SK-N-MC (cell line): ENCODE results near the gene CTSS.
A peak's percentile ranks its signal among the peaks of the same experiment; 100 is the strongest.

Experiments used
- DNase-seq: peaks from one replicate; pipeline ENCODE4 v3.0.0-alpha.2; 2011; ENCODE audit warnings: low read depth, low spot score
- H3K27ac ChIP-seq: fragments of 200-600 bp; sonication (generic); 2 replicates; pipeline ENCODE4 v1.5.1; 2016; ENCODE audit warnings: mixed run types
- H3K36me3 ChIP-seq: fragments of 200-600 bp; sonication (generic); 2 replicates; pipeline ENCODE4 v1.6.1; 2017; ENCODE audit warnings: antibody characterized with exemption, low read length, mixed read lengths; ENCODE audit not compliant: insufficient read depth
- H3K4me3 ChIP-seq: fragments of 200-600 bp; sonication (generic); 2 replicates; pipeline ENCODE4 v1.5.1; 2016
- H3K9ac ChIP-seq: fragments of 200-600 bp; sonication (generic); 2 replicates; pipeline ENCODE4 v1.8.0; 2017; ENCODE audit warnings: mixed run types, mixed read lengths; ENCODE audit not compliant: insufficient read length
- H3K9me3 ChIP-seq: fragments of 200-600 bp; sonication (generic); 2 replicates; pipeline ENCODE4 v1.6.1; 2017; ENCODE audit warnings: low read depth, mild to moderate bottlenecking, antibody characterized with exemption, low read length, moderate library complexity, mixed read lengths
- EZH2 ChIP-seq: fragments of 200-600 bp; sonication (generic); IDR thresholded peaks from one replicate; pipeline ENCODE4 v1.6.1; 2017; ENCODE audit warnings: antibody characterized with exemption
- FOXP2 ChIP-seq: optimal IDR thresholded peaks from 2 replicates; pipeline ENCODE3; 2011; ENCODE audit warnings: mild to moderate bottlenecking, moderate library complexity; ENCODE audit not compliant: insufficient read depth; ENCODE audit errors: extremely low read length, control extremely low read depth
- POLR2AphosphoS5 ChIP-seq: IDR thresholded peaks from 2 replicates; pipeline ENCODE4 v1.6.1; 2012; ENCODE audit warnings: mild to moderate bottlenecking, low read depth, low read length, borderline replicate concordance

CTSS gene

GRCh38 chr1:150764617-150765101 lies 919 bp downstream of the CTSS start:
- Histone ChIP-seq H3K27ac (peak overlapping the region; percentile 98), H3K36me3 (no peaks in the 10 kb centered on the region), H3K9me3 (no peaks in the 10 kb centered on the region; the same call in 1 of the 2 replicates), H3K9ac (peak overlapping the region; percentile 63), H3K4me3 (peak overlapping the region; percentile 79)
- no peak for TF ChIP-seq EZH2
- TF ChIP-seq FOXP2 = no peak
- no peak for TF ChIP-seq POLR2AphosphoS5
- DNase-seq = peak; percentile 45

- DNase-seq = no peak
Observed at GRCh38 chr1:150763018-150763417, 2.6 kb downstream of the CTSS start.

GRCh38 chr1:150762552-150762951 lies 3.0 kb downstream of the CTSS start:
- TF ChIP-seq FOXP2 = no peak
- no peak for TF ChIP-seq EZH2
- no peak for TF ChIP-seq POLR2AphosphoS5
- DNase-seq = no peak
- Histone ChIP-seq H3K9ac (no peak overlapping the region), H3K36me3 (no peaks in the 10 kb centered on the region), H3K9me3 (no peaks in the 10 kb centered on the region; the same call in 1 of the 2 replicates), H3K4me3 (no peak overlapping the region), H3K27ac (no peak overlapping the region)

More at GRCh38 chr1:150763018-150763417, 2.6 kb downstream of the CTSS start:
- TF ChIP-seq POLR2AphosphoS5 (no peak), EZH2 (no peak), FOXP2 (no peak)
- Histone ChIP-seq H3K9ac (no peak overlapping the region), H3K36me3 (no peaks in the 10 kb centered on the region), H3K27ac (no peak overlapping the region), H3K4me3 (no peak overlapping the region), H3K9me3 (no peaks in the 10 kb centered on the region; the same call in 1 of the 2 replicates)

- Histone ChIP-seq H3K27ac (no peak overlapping the region), H3K4me3 (no peak overlapping the region), H3K9me3 (no peaks in the 10 kb centered on the region; the same call in 1 of the 2 replicates), H3K36me3 (no peaks in the 10 kb centered on the region), H3K9ac (no peak overlapping the region)
- no peak for DNase-seq
- no peak for TF ChIP-seq FOXP2
- TF ChIP-seq POLR2AphosphoS5 = no peak
- no peak for TF ChIP-seq EZH2
Observed at GRCh38 chr1:150761801-150762200, 3.8 kb downstream of the CTSS start.

- H3K4me3 ChIP-seq = no peak overlapping the region
- H3K9ac ChIP-seq = no peak overlapping the region
- DNase-seq = no peak
- H3K27ac ChIP-seq = no peak overlapping the region
- H3K9me3 ChIP-seq = no peaks in the 10 kb centered on the region; the same call in 1 of the 2 replicates
- H3K36me3 ChIP-seq = no peaks in the 10 kb centered on the region
- no peak for TF ChIP-seq POLR2AphosphoS5
- TF ChIP-seq FOXP2 = no peak
- TF ChIP-seq EZH2 = no peak
Observed at GRCh38 chr1:150760013-150760412, 5.6 kb downstream of the CTSS start.

- TF ChIP-seq POLR2AphosphoS5 (no peak), FOXP2 (no peak), EZH2 (no peak)
- no peak overlapping the region for H3K9ac ChIP-seq
- DNase-seq = no peak
- H3K4me3 ChIP-seq = no peak overlapping the region
- H3K27ac ChIP-seq = no peak overlapping the region
- H3K9me3 ChIP-seq = no peaks in the 10 kb centered on the region
- H3K36me3 ChIP-seq = no peaks in the 10 kb centered on the region
Observed at GRCh38 chr1:150753416-150753815, 12.2 kb downstream of the CTSS start.

- H3K36me3 ChIP-seq = no peaks in the 10 kb centered on the region
- no peak overlapping the region for H3K27ac ChIP-seq
- no peak overlapping the region for H3K4me3 ChIP-seq
- no peak overlapping the region for H3K9ac ChIP-seq
- TF ChIP-seq EZH2 = no peak
- no peak for TF ChIP-seq FOXP2
- no peak for TF ChIP-seq POLR2AphosphoS5
- H3K9me3 ChIP-seq = no peaks in the 10 kb centered on the region
- DNase-seq = no peak
Observed at GRCh38 chr1:150751443-150751842, 14.1 kb downstream of the CTSS start.

- DNase-seq = no peak
- H3K27ac ChIP-seq = no peak overlapping the region
- no peak overlapping the region for H3K4me3 ChIP-seq
- H3K36me3 ChIP-seq = no peaks in the 10 kb centered on the region
- TF ChIP-seq FOXP2 (no peak), POLR2AphosphoS5 (no peak), EZH2 (no peak)
- no peak overlapping the region for H3K9ac ChIP-seq
- no peaks in the 10 kb centered on the region for H3K9me3 ChIP-seq
Observed at GRCh38 chr1:150749720-150750311, 15.8 kb downstream of the CTSS start.
